DMS53 treated with DMSO at 0.1 percent for 48 hours (cell line): Measurements from ENCODE around the gene ATP9B.

ENCODE experiments used
- DNase-seq: peaks from one replicate; lab custom pipeline; 2025; ENCODE audit not compliant: unreplicated experiment; lab: John Stamatoyannopoulos, UW

The ATP9B gene

DNA sequence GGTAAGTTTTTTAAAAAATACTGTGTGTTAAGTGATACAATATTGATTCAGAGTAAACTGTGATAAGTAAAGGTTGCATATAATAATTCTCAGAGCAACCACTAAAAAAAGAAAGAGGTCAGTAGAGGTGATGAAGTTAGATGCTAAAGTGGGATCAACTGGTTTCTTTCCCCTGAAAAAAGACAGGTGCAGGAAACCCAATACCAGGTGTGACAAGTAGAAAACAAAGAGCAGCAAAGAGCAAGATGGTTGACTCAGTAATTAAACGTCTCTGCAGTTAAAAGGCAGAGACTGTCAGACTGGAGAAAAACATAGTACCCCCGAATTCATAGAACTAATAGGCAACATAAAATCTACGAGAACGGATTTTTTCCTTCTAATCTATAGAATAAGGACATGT lies 128.3 kb downstream of the ATP9B start:
- peak; percentile 93 for DNase-seq

GRCh38 chr18:79199691-79200374 lies 130.6 kb downstream of the ATP9B start:
- DNase-seq: no peak

DNA sequence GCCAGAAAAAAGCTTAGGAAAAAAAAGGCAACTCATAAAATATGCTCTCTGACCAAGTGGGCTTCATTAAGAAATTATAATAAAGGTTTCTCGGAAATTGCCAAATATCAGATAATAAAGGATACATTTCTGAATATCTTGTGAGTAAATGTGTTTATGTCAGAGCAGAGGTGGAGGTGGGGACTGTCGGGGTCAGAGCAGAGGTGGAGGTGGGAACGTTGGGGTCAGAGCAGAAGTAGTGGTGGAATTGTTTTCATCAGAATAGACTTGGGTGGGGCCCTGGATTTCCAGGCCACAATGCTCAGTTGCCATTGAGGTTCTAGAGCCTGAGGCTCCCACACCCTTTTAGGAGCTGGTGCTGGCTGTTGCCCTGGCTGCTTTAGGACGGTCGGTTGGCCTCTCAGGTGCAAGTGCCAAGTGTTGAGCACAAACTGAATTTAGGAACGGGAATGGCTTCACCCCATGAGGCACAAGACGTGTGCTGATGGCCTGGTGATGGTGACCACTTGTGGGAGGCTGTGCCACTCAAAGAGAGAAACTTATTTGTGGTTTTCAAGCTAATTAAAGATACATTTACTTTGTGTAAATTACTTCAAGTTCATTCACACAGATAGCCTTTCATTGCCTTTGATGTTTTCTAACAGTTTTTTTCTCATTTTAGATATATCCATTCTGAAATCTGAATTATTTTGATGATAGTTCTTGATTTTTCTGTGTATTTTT lies 131.5 kb downstream of the ATP9B start:
- DNase-seq: no peak

DNA sequence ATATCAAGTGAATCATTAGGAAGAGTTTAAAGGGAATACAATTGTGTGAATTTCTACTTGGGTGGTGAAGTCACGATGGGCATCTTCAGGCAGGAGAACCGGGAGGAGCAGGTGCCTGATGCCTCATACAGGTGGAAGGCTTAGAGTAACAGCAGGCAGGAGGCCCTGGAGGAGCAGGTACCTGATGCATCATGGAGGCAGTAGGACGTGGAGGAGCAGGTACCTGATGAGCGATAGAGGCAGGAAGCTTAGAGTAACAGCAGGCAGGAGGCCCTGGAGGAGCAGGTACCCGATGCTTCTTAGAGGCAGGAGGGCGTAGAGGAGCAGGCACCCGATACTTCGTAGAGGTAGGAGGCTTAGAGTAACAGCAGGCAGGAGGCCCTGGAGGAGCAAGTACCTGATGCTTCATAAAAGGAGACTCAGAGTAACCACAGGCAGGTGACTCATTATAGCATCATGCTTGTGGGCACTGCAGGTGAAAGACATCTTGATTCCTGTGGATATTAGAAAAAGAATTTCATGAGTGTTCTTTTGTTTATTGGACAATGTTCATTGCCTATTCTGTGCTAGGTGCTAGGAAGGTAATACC lies 133.9 kb downstream of the ATP9B start:
- DNase-seq: peak; percentile 16

- no peak for DNase-seq
Observed at GRCh38 chr18:79204889-79205807, 136.0 kb downstream of the ATP9B start.

DNA sequence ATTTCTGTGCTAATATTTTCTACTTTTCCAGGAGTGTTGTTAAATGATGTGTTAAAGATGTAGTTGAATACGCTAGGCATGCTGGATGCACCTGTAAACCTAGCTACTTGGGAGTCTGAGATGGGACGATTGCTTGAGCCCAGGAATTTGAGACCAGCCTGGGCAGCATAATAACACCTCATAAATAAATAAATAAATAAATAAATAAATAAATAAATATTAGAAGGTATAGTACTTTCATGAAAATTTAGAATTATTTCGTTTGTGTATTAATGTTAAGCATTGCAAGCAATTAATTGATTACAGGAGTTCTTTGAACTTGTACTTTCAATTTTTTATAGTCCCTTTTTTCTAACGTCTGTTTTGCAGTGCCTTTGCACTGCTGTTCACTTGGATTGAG lies 137.2 kb downstream of the ATP9B start:
- no peak for DNase-seq

- DNase-seq: no peak
Observed at GRCh38 chr18:79208906-79209305, 139.7 kb downstream of the ATP9B start.

- DNase-seq: no peak
Observed at GRCh38 chr18:79210002-79210910, 141.1 kb downstream of the ATP9B start.

DNA sequence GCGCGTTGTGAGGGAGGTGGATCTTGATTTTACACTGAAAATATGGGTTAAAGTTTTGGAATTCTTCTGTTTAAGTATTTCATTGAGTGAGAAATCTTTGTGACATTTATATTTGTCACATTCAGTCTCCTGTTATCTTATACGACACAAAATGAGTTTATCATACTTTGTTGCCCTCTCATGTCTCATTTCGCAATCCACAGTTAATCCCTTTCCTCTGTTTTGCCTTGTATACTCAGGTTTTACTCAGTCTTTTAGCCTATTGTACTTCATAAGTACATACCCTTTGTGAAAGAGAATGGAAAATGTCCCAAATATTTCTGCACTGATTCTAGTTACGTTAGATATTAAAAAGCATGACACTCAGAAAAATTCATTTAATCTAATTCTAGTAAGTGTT lies 142.7 kb downstream of the ATP9B start:
- no peak for DNase-seq

GRCh38 chr18:79214056-79214455 lies 144.9 kb downstream of the ATP9B start:
- no peak for DNase-seq

DNA sequence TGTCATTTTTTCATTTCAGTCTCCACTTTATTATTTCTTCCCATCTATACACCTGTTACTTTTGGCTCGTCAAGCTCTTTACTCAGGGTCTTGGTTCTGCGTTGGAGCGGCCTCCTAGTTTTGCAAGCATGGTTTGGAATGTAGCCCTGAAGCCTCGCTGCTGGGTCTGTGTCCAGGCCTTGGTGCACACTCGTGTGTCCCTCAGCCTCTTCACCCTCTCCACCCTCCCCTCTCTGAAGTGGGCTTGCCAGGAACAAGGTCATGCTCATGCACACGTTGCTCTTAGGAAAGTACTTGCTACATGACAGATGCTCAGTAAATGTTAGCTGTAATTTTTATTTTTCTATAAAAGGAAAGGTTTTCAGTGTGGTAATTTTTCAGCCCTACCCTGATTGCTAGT lies 147.0 kb downstream of the ATP9B start:
- no peak for DNase-seq

DNA sequence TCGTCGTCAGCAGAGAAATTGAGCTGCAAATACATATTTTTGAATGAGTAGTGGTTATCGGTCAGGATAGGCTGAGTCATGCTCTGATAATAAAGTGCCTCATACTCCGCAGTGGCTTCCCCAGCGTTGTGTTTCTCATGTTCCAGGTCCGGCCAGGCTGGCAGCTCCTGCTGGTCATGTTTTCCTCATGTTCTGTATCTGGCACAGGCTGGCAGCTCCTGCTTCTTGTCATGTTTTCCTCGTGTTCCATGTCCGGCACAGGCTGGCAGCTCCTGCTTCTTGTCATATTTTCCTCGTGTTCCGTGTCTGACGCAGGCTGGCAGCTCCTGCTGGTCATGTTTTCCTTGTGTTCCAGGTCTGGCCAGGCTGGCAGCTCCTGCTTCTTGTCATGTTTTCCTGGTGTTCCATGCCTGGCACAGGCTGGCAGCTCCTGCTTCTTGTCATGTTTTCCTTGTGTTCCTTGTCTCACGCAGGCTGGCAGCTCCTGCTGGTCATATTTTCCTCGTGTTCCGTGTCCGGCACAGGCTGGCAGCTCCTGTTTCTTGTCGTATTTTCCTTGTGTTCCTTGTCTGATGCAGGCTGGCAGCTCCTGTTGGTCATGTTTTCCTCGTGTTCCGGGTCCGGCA lies 148.9 kb downstream of the ATP9B start:
- no peak for DNase-seq

DNA sequence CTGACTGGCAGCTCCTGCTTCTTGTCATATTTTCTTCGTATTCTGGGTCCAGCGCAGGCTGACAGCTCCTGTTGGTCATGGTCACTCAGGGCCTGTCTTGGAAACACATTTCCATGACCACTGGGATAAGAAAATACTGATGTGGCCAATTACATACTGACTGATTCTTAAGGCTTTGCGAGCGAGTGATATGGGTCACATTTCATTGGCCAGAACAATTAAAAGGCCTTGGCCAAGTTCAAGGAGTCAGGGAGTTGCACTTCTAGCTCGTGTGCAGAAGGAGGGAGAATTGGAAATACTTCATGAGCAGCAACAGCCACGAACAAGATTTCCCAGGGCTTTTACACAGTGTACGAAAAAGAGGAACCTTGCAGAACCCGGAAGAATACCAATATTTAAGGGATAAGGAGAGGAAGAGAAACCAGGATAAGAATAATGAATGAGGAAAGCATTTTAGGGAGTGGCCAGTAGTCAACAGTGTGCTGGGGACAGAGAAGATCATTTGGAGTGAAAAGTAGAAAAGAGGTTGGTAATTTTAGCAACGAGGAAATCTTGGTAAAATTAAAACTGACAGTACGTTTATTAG lies 149.5 kb downstream of the ATP9B start:
- no peak for DNase-seq

DNA sequence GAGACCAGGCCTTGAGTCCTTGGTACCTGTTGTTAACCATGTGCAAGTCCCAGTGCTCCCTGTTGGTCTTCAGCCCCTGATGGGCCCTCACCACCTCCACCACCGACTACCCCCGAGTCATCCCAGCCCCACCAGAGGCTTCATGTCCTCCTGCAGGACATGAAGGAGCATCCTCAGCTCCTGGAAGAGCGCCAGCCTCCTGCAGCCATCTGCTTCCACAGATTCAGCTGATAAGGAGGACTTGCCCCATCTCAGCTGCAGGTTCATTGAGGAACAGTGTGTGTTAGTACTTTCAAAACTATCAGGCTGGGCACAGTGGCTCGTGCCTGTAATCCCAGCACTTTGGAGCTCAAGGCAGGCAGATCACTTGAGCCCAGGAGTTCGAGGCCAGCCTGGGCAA lies 151.9 kb downstream of the ATP9B start:
- DNase-seq: no peak

- DNase-seq: no peak
Observed at GRCh38 chr18:79222790-79223189, 153.6 kb downstream of the ATP9B start.

DNA sequence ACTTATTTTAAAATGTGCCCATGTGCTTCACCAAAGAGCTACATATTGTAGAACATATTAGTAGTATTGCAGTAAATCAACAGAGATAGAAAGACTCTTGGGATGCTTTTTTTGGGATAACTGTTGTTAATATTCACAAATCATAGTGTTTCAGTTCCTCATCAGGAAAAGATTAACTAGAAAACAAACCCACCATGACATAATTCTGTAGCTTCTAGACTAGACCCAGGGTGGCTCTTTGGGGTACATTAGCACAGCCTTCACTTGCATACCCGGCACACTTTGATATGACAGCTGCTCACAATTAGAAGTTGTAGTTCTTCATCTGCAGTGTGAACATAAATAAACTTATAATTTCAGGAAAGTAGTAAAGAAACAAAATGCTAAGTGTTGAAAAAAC lies 154.2 kb downstream of the ATP9B start:
- no peak for DNase-seq

- DNase-seq: no peak
Observed at GRCh38 chr18:79224381-79224780, 155.2 kb downstream of the ATP9B start.

GRCh38 chr18:79227621-79228020 lies 158.4 kb downstream of the ATP9B start:
- no peak for DNase-seq

GRCh38 chr18:79229431-79229830 lies 160.2 kb downstream of the ATP9B start:
- DNase-seq: no peak

- no peak for DNase-seq
Observed at GRCh38 chr18:79234438-79234837, 165.2 kb downstream of the ATP9B start.
